Measurements from ENCODE around the gene SPOCK2.

SPOCK2 gene

DNA sequence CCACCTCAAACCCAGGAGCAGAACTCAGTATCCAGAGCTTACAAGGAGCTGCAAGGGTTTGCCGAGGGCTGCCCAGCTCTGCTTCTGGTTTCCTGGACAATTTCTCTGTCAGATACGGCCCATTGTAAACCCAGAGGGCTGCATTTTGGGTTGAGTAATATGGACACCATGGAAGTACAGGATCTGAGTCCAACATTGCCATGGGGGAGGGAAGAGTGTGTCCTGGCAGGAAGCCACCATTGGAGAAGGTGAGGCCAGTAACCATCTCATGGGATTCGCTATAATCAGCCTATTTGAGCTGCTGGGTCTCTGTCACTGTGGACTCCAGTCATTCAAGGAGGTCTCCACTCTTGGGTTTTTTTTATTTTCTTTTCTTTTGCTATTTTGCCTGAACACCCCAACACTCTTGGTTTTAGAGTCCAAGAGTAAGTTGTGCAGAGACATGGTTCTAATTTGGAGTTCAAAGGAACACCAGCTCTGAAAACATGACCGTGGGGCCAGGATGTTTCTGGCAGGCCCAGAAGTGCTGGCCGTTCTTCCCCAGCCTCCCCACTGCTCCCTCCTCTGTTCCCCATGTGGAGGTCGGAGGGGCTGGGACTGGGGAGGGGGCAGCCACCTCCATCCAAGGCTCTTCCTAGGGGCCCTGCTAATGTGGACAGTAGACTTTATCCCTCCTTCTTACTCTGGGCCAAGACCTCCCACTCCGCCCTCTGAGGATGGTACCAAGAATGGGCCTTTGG is 77.9 kb downstream of the SPOCK2 start:
- DNase-seq (ENCODE audit: low spot score) = no peak

DNA sequence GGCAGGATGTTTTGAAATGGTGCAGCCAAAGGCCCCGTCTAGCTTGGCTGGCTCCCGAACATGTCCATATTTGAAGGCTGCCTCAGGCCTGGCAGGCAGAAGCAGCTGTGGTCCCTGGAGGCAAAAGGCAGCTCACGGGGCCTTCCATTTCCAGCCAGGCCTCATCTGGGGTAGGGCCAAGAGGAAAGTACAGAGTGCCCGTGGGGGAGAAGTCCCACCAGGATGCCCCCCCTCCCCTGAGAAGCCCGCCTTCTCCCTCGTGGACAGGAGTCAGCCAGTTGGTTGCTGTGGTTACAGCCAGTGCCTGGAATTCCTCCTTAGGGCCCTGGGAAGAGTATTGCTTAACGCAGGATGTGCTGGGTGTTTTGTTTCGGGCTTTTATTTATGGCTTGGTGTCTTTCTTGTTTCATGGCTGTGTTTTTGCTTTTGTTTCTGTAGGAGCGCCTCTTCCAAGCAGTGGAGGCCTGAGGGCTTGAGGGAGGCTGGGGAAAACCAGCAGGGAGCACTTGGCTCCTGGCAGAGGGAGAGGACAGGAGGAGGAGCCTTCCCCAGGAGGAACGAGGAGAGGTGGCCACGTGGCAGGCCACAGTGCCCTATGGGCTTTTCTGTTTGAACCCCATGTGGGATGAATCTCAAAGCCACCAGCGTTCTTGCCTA is 78.8 kb downstream of the SPOCK2 start:
- peak; percentile 82 for DNase-seq (ENCODE audit: low spot score)

DNA sequence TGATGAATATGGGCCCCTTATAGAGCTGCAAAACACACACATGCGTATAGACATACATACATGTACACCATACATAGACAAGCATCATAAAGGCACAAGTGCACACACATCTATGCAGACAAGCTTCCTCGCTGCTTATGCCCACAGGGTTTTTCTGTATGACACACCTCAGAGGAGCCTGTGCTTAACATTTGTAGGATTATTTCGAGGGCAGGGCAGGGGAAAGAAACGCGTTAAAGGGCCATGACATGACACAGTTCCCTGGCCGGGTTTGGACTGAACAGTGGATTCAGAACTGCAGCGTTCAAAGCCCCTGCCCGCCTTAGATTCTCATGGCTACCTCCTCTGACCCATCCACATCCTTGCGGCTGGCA is 79.3 kb downstream of the SPOCK2 start:
- DNase-seq (ENCODE audit: low spot score) = no peak
